Astrocyte (in vitro differentiated cells and primary cell): ENCODE results near the gene CRNKL1. TPM values are rescaled to one million over a fixed set of nuclear protein-coding genes. Genes with fewer than 3 reads are reported as not detected.

Source experiments
- DNase-seq: peaks from one replicate; pipeline ENCODE4 v3.0.0-alpha.2; 2010; ENCODE audit warnings: low read depth
- FAIRE-seq: peaks from 2 replicates; lab custom pipeline; 2011; peaks lifted over from hg19 to GRCh38; lab: Jason Lieb, UNC
- H2AFZ ChIP-seq: 2 replicates; pipeline ENCODE4 v1.6.0; 2012; ENCODE audit warnings: low read depth, low read length, inconsistent platforms
- H3K27ac ChIP-seq: 2 replicates; pipeline ENCODE4 v1.5.1; 2011; ENCODE audit warnings: low read depth, low read length, inconsistent platforms
- H3K27me3 ChIP-seq: 2 replicates; pipeline ENCODE4 v1.6.0; 2011; ENCODE audit warnings: low read length, inconsistent platforms; ENCODE audit not compliant: insufficient read depth
- H3K36me3 ChIP-seq: 2 replicates; pipeline ENCODE4 v1.5.1; 2011; ENCODE audit warnings: low read length, inconsistent platforms; ENCODE audit not compliant: insufficient read depth
- H3K4me1 ChIP-seq: 2 replicates; pipeline ENCODE4 v1.5.1; 2011; ENCODE audit warnings: low read length, inconsistent platforms; ENCODE audit not compliant: insufficient read depth
- H3K4me2 ChIP-seq: 2 replicates; pipeline ENCODE4 v1.6.0; 2012; ENCODE audit warnings: low read length, inconsistent platforms
- H3K4me3 ChIP-seq: 2 replicates; pipeline ENCODE4 v1.5.1; 2011; ENCODE audit warnings: low read depth, mild to moderate bottlenecking, low read length, inconsistent platforms; ENCODE audit not compliant: insufficient read depth
- H3K79me2 ChIP-seq: 2 replicates; pipeline ENCODE4 v1.6.0; 2012; ENCODE audit warnings: mild to moderate bottlenecking, low read length, inconsistent platforms; ENCODE audit not compliant: insufficient read depth
- H3K9ac ChIP-seq: 2 replicates; pipeline ENCODE4 v1.6.0; 2012; ENCODE audit warnings: mild to moderate bottlenecking, low read length, inconsistent platforms
- H3K9me3 ChIP-seq: 2 replicates; pipeline ENCODE4 v1.5.1; 2012; ENCODE audit warnings: low read depth, mild to moderate bottlenecking, low read length, inconsistent platforms; ENCODE audit not compliant: insufficient read depth
- H4K20me1 ChIP-seq: 2 replicates; pipeline ENCODE4 v1.6.0; 2012; ENCODE audit warnings: low read length, inconsistent platforms; ENCODE audit not compliant: insufficient read depth
- H3K27ac Mint-ChIP-seq: one replicate; pipeline ENCODE4 v1.8.0; 2021; ENCODE audit warnings: mild to moderate bottlenecking, mixed read lengths; ENCODE audit not compliant: unreplicated experiment
- H3K27me3 Mint-ChIP-seq: one replicate; pipeline ENCODE4 v1.8.0; 2021; ENCODE audit warnings: low read depth, mixed read lengths; ENCODE audit not compliant: unreplicated experiment
- H3K36me3 Mint-ChIP-seq: one replicate; pipeline ENCODE4 v1.8.0; 2021; ENCODE audit warnings: low read depth, mixed read lengths; ENCODE audit not compliant: unreplicated experiment
- H3K4me1 Mint-ChIP-seq: one replicate; pipeline ENCODE4 v1.8.0; 2021; ENCODE audit warnings: low read depth, mixed read lengths; ENCODE audit not compliant: unreplicated experiment
- H3K4me3 Mint-ChIP-seq: one replicate; pipeline ENCODE4 v1.8.0; 2021; ENCODE audit warnings: mild to moderate bottlenecking, moderate library complexity, mixed read lengths; ENCODE audit not compliant: unreplicated experiment
- H3K9me3 Mint-ChIP-seq: one replicate; pipeline ENCODE4 v1.8.0; 2021; ENCODE audit warnings: mild to moderate bottlenecking, mixed read lengths; ENCODE audit not compliant: unreplicated experiment
- CTCF ChIP-seq: IDR thresholded peaks from 2 replicates; pipeline ENCODE4 v1.5.1; 2011; ENCODE audit warnings: low read depth, mild to moderate bottlenecking, inconsistent platforms, low read length, moderate library complexity; ENCODE audit not compliant: insufficient read depth
- EZH2 ChIP-seq: IDR thresholded peaks from 2 replicates; pipeline ENCODE4 v1.6.1; 2012; ENCODE audit warnings: mild to moderate bottlenecking, low read length, inconsistent platforms; ENCODE audit not compliant: insufficient read depth
- total RNA-seq: library from RNA; stranded (reverse); gene quantifications from 2 replicates; pipeline ENCODE4 v1.2.1, GENCODE V29; 2021

The CRNKL1 gene
- total RNA-seq, 1 donor from 2014 or later: 20.2 TPM

GRCh38 chr20:20000211-20000968, 51.9 kb downstream of the CRNKL1 start:
- no peak for FAIRE-seq
- DNase-seq: no peak

GRCh38 chr20:19998990-19999705, 53.1 kb downstream of the CRNKL1 start:
- Histone ChIP-seq H3K27me3 (no peaks in the 10 kb centered on the region), H4K20me1 (peaks cover 35% of the 10 kb centered on the region), H2AFZ (no peak overlapping the region), H3K9ac (no peak overlapping the region), H3K4me1 (peaks cover 12% of the 10 kb centered on the region), H3K4me2 (no peak overlapping the region), H3K9me3 (no peaks in the 10 kb centered on the region), H3K36me3 (peaks cover 58% of the 10 kb centered on the region), H3K79me2 (peaks cover 44% of the 10 kb centered on the region), H3K4me3 (no peak overlapping the region), H3K27ac (no peak overlapping the region)
- no peak overlapping the region for H3K27ac Mint-ChIP-seq
- H3K9me3 Mint-ChIP-seq: no peaks in the 10 kb centered on the region
- no peak overlapping the region for H3K4me3 Mint-ChIP-seq
- peaks cover 41% of the 10 kb centered on the region for H3K4me1 Mint-ChIP-seq
- FAIRE-seq (no peak), DNase-seq (no peak)
- peaks cover 18% of the 10 kb centered on the region for H3K36me3 Mint-ChIP-seq
- H3K27me3 Mint-ChIP-seq: no peaks in the 10 kb centered on the region
- no peak for TF ChIP-seq EZH2
- TF ChIP-seq CTCF: no peak

More at GRCh38 chr20:20000211-20000968, 51.9 kb downstream of the CRNKL1 start:
- Histone ChIP-seq H3K36me3 (peaks cover 52% of the 10 kb centered on the region), H3K79me2 (peaks cover 34% of the 10 kb centered on the region), H3K27me3 (no peaks in the 10 kb centered on the region), H3K27ac (no peak overlapping the region), H3K4me2 (no peak overlapping the region), H3K4me3 (no peak overlapping the region), H3K4me1 (no peaks in the 10 kb centered on the region), H4K20me1 (peaks cover 35% of the 10 kb centered on the region), H3K9me3 (no peaks in the 10 kb centered on the region), H3K9ac (no peak overlapping the region), H2AFZ (no peak overlapping the region)
- no peak for TF ChIP-seq EZH2
- TF ChIP-seq CTCF: no peak
- Mint-ChIP-seq H3K27ac (no peak overlapping the region), H3K36me3 (peaks cover 18% of the 10 kb centered on the region), H3K4me1 (peaks cover 30% of the 10 kb centered on the region), H3K27me3 (no peaks in the 10 kb centered on the region), H3K9me3 (no peaks in the 10 kb centered on the region), H3K4me3 (no peak overlapping the region)
